ENCODE data around the gene SPTLC2.

SPTLC2 gene

DNA sequence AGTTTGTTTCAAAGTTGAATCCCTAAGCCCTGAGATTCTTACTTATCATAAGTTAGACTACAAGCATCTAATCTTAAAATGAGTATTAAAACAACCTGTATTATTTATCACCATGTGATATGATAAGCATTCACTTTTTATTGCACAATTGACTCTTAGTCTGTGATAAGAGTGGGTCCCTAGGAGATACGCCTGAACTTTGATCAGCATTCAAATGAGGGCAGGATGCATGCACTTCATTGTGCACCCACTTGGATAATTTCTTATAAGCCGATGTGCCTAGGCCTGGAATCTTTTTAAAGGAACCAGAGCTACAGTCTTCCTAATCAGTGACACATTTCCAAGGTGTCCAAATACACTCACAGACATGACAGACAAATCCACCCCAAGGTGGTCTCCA is 31.4 kb upstream of the SPTLC2 start:
- H3K36me3 ChIP-seq (ENCODE audit: insufficient read depth, low read length) = no peaks in the 10 kb centered on the region
- 0 out of 2 replicates have a peak, but pooled peaks cover 3% of the 10 kb centered on the region for H3F3A ChIP-seq (ENCODE audit: low read depth)
- H3K4me1 ChIP-seq (ENCODE audit: insufficient read depth, low read length, poor library complexity, severe bottlenecking) = no peaks in the 10 kb centered on the region
- no peaks in the 10 kb centered on the region for H3K9me2 ChIP-seq (replicated peaks; ENCODE audit: low read depth, low read length)
- no peak overlapping the region for H3K4me3 ChIP-seq (ENCODE audit: low read length, poor library complexity, severe bottlenecking)
- no peaks in the 10 kb centered on the region for H3K27me3 ChIP-seq (ENCODE audit: insufficient read depth, low read length, poor library complexity, severe bottlenecking)
- no peak overlapping the region for H2AFZ ChIP-seq (ENCODE audit: low read length)
- no peaks in the 10 kb centered on the region for H3K79me2 ChIP-seq (ENCODE audit: insufficient read depth, low read length)
- H3K4me2 ChIP-seq (ENCODE audit: low read depth, low read length, poor library complexity, severe bottlenecking) = no peak overlapping the region
- H4K20me1 ChIP-seq (ENCODE audit: insufficient read depth, low read length, poor library complexity, severe bottlenecking) = no peaks in the 10 kb centered on the region
- H3K9ac ChIP-seq (ENCODE audit: low read depth, low read length, poor library complexity, severe bottlenecking) = no peak overlapping the region
- TF ChIP-seq EZH2phosphoT487 (IDR thresholded peaks at IDR 0.05; ENCODE audit: borderline replicate concordance) = no peak
- TF ChIP-seq, protein P1, sequence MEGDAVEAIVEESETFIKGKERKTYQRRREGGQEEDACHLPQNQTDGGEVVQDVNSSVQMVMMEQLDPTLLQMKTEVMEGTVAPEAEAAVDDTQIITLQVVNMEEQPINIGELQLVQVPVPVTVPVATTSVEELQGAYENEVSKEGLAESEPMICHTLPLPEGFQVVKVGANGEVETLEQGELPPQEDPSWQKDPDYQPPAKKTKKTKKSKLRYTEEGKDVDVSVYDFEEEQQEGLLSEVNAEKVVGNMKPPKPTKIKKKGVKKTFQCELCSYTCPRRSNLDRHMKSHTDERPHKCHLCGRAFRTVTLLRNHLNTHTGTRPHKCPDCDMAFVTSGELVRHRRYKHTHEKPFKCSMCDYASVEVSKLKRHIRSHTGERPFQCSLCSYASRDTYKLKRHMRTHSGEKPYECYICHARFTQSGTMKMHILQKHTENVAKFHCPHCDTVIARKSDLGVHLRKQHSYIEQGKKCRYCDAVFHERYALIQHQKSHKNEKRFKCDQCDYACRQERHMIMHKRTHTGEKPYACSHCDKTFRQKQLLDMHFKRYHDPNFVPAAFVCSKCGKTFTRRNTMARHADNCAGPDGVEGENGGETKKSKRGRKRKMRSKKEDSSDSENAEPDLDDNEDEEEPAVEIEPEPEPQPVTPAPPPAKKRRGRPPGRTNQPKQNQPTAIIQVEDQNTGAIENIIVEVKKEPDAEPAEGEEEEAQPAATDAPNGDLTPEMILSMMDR (conservative IDR thresholded peaks at IDR 0.05; ENCODE audit: low read length) = no peak
- no peaks in the 10 kb centered on the region for H3K9me3 ChIP-seq (ENCODE audit: insufficient read depth, low read depth, low read length)

DNA sequence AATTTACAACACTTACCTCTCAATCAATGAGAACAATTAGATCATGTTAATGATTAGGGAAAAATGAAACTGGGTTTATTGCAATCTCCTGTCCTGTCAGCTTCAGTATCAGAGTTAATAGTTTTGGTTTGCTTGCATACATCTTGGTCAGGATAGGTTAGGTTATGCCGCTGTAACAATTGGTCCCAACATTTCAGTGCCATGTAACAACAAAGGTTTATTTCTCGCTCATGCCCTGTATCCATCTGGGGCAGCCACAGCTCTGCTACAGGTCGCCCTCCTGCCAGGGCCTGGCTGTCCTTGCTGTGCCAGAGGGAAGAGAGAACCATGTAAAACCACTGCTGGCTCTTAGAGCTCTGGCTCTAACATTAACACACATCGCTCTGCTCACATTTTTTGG is 30.5 kb upstream of the SPTLC2 start:
- Histone ChIP-seq H2AFZ (ENCODE audit: low read length) (no peak overlapping the region), H3K79me2 (ENCODE audit: insufficient read depth, low read length) (no peaks in the 10 kb centered on the region), H3K4me1 (ENCODE audit: insufficient read depth, low read length, poor library complexity, severe bottlenecking) (no peaks in the 10 kb centered on the region), H3K27me3 (ENCODE audit: insufficient read depth, low read length, poor library complexity, severe bottlenecking) (no peaks in the 10 kb centered on the region), H3K4me3 (ENCODE audit: low read length, poor library complexity, severe bottlenecking) (no peak overlapping the region), H3K36me3 (ENCODE audit: insufficient read depth, low read length) (no peaks in the 10 kb centered on the region), H3K9me3 (ENCODE audit: insufficient read depth, low read depth, low read length) (no peaks in the 10 kb centered on the region), H3K9me2 (replicated peaks; ENCODE audit: low read depth, low read length) (no peaks in the 10 kb centered on the region), H3K4me2 (ENCODE audit: low read depth, low read length, poor library complexity, severe bottlenecking) (no peak overlapping the region), H3F3A (ENCODE audit: low read depth) (no peaks in the 10 kb centered on the region), H4K20me1 (ENCODE audit: insufficient read depth, low read length, poor library complexity, severe bottlenecking) (no peaks in the 10 kb centered on the region), H3K9ac (ENCODE audit: low read depth, low read length, poor library complexity, severe bottlenecking) (no peak overlapping the region)
- TF ChIP-seq, protein P1 (conservative IDR thresholded peaks at IDR 0.05; ENCODE audit: low read length) = no peak
- no peak for TF ChIP-seq EZH2phosphoT487 (IDR thresholded peaks at IDR 0.05; ENCODE audit: borderline replicate concordance)

DNA sequence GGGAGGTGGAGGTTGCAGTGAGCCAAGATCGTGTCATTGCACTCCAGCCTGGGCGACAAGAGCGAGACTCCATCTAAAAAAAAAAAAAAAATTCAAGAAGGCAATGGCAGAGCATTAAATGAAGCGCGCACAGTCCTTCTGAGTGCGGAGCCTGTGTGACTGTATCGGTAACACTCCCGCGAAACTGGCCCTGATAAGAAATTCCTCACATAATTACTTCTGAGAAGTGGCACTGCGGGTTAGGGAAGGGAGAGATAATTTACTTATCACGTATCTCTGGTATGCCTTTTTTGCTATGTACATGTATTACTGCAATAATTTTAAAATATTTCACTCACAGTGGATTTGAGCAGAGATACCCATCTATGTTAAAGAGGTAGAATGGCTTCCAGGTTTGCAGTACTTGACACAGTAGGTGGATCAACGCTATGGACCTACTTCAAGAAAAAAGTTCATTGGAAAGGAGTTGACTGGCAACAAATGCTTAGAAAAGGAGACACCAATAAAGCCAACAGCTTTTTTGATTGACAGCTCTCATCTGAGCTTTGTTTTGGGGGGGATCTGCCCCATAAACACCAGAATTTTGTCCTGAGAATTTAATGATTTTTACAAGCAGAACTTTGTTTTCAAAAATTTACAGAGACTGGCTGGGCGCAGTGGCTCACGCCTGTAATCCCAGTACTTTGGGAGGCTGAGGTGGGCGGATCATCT is 29.2 kb upstream of the SPTLC2 start:
- no peaks in the 10 kb centered on the region for H3K27me3 ChIP-seq (ENCODE audit: insufficient read depth, low read length, poor library complexity, severe bottlenecking)
- no peak overlapping the region for H3K4me3 ChIP-seq (ENCODE audit: low read length, poor library complexity, severe bottlenecking)
- no peak overlapping the region for H3K9ac ChIP-seq (ENCODE audit: low read depth, low read length, poor library complexity, severe bottlenecking)
- no peaks in the 10 kb centered on the region for H4K20me1 ChIP-seq (ENCODE audit: insufficient read depth, low read length, poor library complexity, severe bottlenecking)
- no peaks in the 10 kb centered on the region for H3K9me2 ChIP-seq (replicated peaks; ENCODE audit: low read depth, low read length)
- H3F3A ChIP-seq (ENCODE audit: low read depth) = no peaks in the 10 kb centered on the region
- TF ChIP-seq EZH2phosphoT487 (IDR thresholded peaks at IDR 0.05; ENCODE audit: borderline replicate concordance) = no peak
- TF ChIP-seq, protein P1 (conservative IDR thresholded peaks at IDR 0.05; ENCODE audit: low read length) = no peak
- no peak overlapping the region for H2AFZ ChIP-seq (ENCODE audit: low read length)
- no peaks in the 10 kb centered on the region for H3K36me3 ChIP-seq (ENCODE audit: insufficient read depth, low read length)
- H3K9me3 ChIP-seq (ENCODE audit: insufficient read depth, low read depth, low read length) = no peaks in the 10 kb centered on the region
- no peak overlapping the region for H3K4me2 ChIP-seq (ENCODE audit: low read depth, low read length, poor library complexity, severe bottlenecking)
- no peaks in the 10 kb centered on the region for H3K4me1 ChIP-seq (ENCODE audit: insufficient read depth, low read length, poor library complexity, severe bottlenecking)
- no peaks in the 10 kb centered on the region for H3K79me2 ChIP-seq (ENCODE audit: insufficient read depth, low read length)
